Mucosa of descending colon (tissue), 3 donors: ENCODE data around the gene CTBP2. TPM values are rescaled to one million over a fixed set of nuclear protein-coding genes. Genes with fewer than 3 reads are reported as not detected.
A peak's percentile ranks its signal among the peaks of the same experiment; 100 is the strongest.

Experiments used
- ATAC-seq: fragments of 200-7000 bp; cut with Tn5 transposase; one replicate; pipeline ENCODE4 v1.9.1; 2020; ENCODE audit warnings: mild to moderate bottlenecking, moderate library complexity
- DNase-seq, 3 donors: peaks; one replicate each; pipeline ENCODE4 v3.0.0-alpha.2; 2020
- H3K36me3 ChIP-seq: fragments of 200-600 bp; one replicate; pipeline ENCODE4 v1.8.0; 2021; ENCODE audit warnings: low read depth, mild to moderate bottlenecking
- H3K4me1 ChIP-seq: fragments of 200-600 bp; one replicate; pipeline ENCODE4 v1.8.0; 2021; ENCODE audit warnings: low read depth, mild to moderate bottlenecking
- H3K4me3 ChIP-seq: fragments of 200-600 bp; one replicate; pipeline ENCODE4 v1.8.0; 2021; ENCODE audit warnings: mild to moderate bottlenecking
- H3K9me3 ChIP-seq: fragments of 200-600 bp; one replicate; pipeline ENCODE4 v1.8.0; 2021; ENCODE audit warnings: mild to moderate bottlenecking
- CTCF ChIP-seq: fragments of 200-600 bp; IDR thresholded peaks from one replicate; pipeline ENCODE4 v1.8.0; 2022; ENCODE audit warnings: antibody characterized with exemption, mild to moderate bottlenecking
- intact Hi-C, 2 donors: fragments of 100-400 bp; cut with DNase I in 1 of 2; cut with micrococcal nuclease in 1 of 2; formaldehyde crosslinking; loops; one replicate each; pipeline versions ENCODE4 v1.11.0 to v1.11.1; 2022; cut with DNase I, micrococcal nuclease
- total RNA-seq, 3 donors: library from RNA; stranded (reverse); fragmentation: NEBNext Ultra II Directional in 2 of 3; extraction: Animal tissue kit (Norgen Biotek cat#: 25700) in 2 of 3; gene quantifications; one replicate each; pipeline versions ENCODE4 v1.2.1 to v1.2.4, GENCODE V29; 2021 to 2023
- donor health status: DM: no; HTN: no; CAD: no; lungs with moderate emphysema.
- donor health status: DM: no; HTN: no; CAD: no.
- donor health status: DM: no; HTN: yes; CAD: no.

Gene CTBP2
- total RNA-seq, 3 donors from 2014 or later = 109 to 137 (median 121) TPM

- H3K4me3 ChIP-seq = no peak overlapping the region
- intact Hi-C loops = no loop called here
- peaks cover 25% of the 10 kb centered on the region for H3K4me1 ChIP-seq
- no peak for ATAC-seq
- no peaks in the 10 kb centered on the region for H3K9me3 ChIP-seq
- no peaks in the 10 kb centered on the region for H3K36me3 ChIP-seq
- TF ChIP-seq CTCF = no peak
- peak in 1 of 3 donors; percentile 26 for DNase-seq
These were observed 44.2 kb downstream of the CTBP2 start for GRCh38 chr10:125116041-125116649.

GRCh38 chr10:125115409-125115808 is 45.0 kb downstream of the CTBP2 start:
- intact Hi-C loops = no loop called here
- Histone ChIP-seq H3K9me3 (no peaks in the 10 kb centered on the region), H3K36me3 (no peaks in the 10 kb centered on the region), H3K4me3 (no peak overlapping the region), H3K4me1 (peaks cover 19% of the 10 kb centered on the region)
- no peak for TF ChIP-seq CTCF
- DNase-seq (peak in 1 of 3 donors; percentile 8), ATAC-seq (no peak)

GRCh38 chr10:125114761-125115391 is 45.5 kb downstream of the CTBP2 start:
- DNase-seq = peak in 1 of 3 donors; percentile 21
- no peak for ATAC-seq

GRCh38 chr10:125113691-125114371 is 46.5 kb downstream of the CTBP2 start:
- ATAC-seq = no peak
- H3K9me3 ChIP-seq = no peaks in the 10 kb centered on the region
- intact Hi-C loops = no loop called here
- H3K4me3 ChIP-seq = no peak overlapping the region
- no peak for TF ChIP-seq CTCF
- no peaks in the 10 kb centered on the region for H3K36me3 ChIP-seq
- DNase-seq = peak in 1 of 3 donors; percentile 19
- peaks cover 8% of the 10 kb centered on the region for H3K4me1 ChIP-seq

More at GRCh38 chr10:125114761-125115391, 45.5 kb downstream of the CTBP2 start:
- intact Hi-C loops = no loop called here
- no peak for TF ChIP-seq CTCF
- peaks cover 13% of the 10 kb centered on the region for H3K4me1 ChIP-seq
- H3K4me3 ChIP-seq = no peak overlapping the region
- no peaks in the 10 kb centered on the region for H3K9me3 ChIP-seq
- no peaks in the 10 kb centered on the region for H3K36me3 ChIP-seq

- H3K9me3 ChIP-seq = no peaks in the 10 kb centered on the region
- ATAC-seq = peak; percentile 71
- H3K36me3 ChIP-seq = no peaks in the 10 kb centered on the region
- DNase-seq = no peak
- H3K4me3 ChIP-seq = no peak overlapping the region
- intact Hi-C loops = no loop called here
- H3K4me1 ChIP-seq = peaks cover 2% of the 10 kb centered on the region
- TF ChIP-seq CTCF = no peak
These were observed 47.5 kb downstream of the CTBP2 start for GRCh38 chr10:125112697-125113494.
